Adrenal gland (tissue), 12 donors: Measurements from ENCODE around the gene TBXAS1. TPM values are rescaled to one million over a fixed set of nuclear protein-coding genes. Genes with fewer than 3 reads are reported as not detected.

Experiments
- DNase-seq, 7 donors: peaks; one replicate each; pipeline ENCODE4 v3.0.0-alpha.2; 2019 to 2020
- H3K27ac ChIP-seq, 5 donors: fragments of 200-600 bp; sonication (generic) in 4 of 5; 1 replicate in 3 of 5; 2 replicates in 2 of 5; pipeline versions ENCODE4 v1.5.1 to v1.8.0; 2016 to 2020; ENCODE audit warnings: mild to moderate bottlenecking in 1 of 5
- H3K27me3 ChIP-seq: fragments of 200-600 bp; 2 replicates; pipeline ENCODE4 v1.8.0; 2021
- H3K36me3 ChIP-seq, 2 donors: fragments of 200-600 bp; replicated peaks in 1 of 2; 1 replicate in 1 of 2; 2 replicates in 1 of 2; pipeline versions ENCODE4 v1.5.1 to v1.8.0; 2018 to 2022
- H3K4me1 ChIP-seq, 2 donors: fragments of 200-600 bp; replicated peaks in 1 of 2; 1 replicate in 1 of 2; 2 replicates in 1 of 2; pipeline versions ENCODE4 v1.5.1 to v1.8.0; 2018 to 2021
- H3K4me3 ChIP-seq, 4 donors: fragments of 200-600 bp; sonication (generic) in 3 of 4; one replicate each; pipeline ENCODE4 v1.5.1; 2016 to 2018
- H3K9me3 ChIP-seq, 3 donors: fragments of 200-600 bp; sonication (generic) in 1 of 3; replicated peaks in 1 of 3; 1 replicate in 2 of 3; 2 replicates in 1 of 3; pipeline versions ENCODE4 v1.5.1 to v1.8.0; 2016 to 2021
- POLR2A ChIP-seq, 2 donors: fragments of 450-650 bp; IDR thresholded peaks; one replicate each; pipeline ENCODE4 v1.6.1; 2017; ENCODE audit warnings: antibody characterized with exemption in 2 of 2, mild to moderate bottlenecking in 2 of 2, moderate library complexity in 1 of 2
- WGBS, 4 donors: extraction: QIAGEN DNeasy Blood & Tissue Kit in 2 of 4; methylation state at CpG; one replicate each; pipeline versions ENCODE4 v1.1.5 to v1.1.7; 2013 to 2017; 5-methylcytosine and 5-hydroxymethylcytosine counted together
- intact Hi-C, 2 donors: fragments of 100-400 bp; cut with DNase I; formaldehyde crosslinking; loops; one replicate each; pipeline versions ENCODE4 v1.14.1 to v1.15.0; 2022 to 2023
- polyA plus RNA-seq, 3 donors: library from polyadenylated mRNA; stranded (reverse); fragments of 200-250 nt in 2 of 3; fragments of 350-450 nt in 1 of 3; fragmentation: Illumina TruSeq in 1 of 3; extraction: RNeasy Lipid Tissue Mini Kit (QIAGEN cat#74804) in 1 of 3; gene quantifications; one replicate each; pipeline ENCODE4 v1.2.3, GENCODE V29; 2013 to 2014
- total RNA-seq, 9 donors: library from RNA; depleted of rRNA in 4 of 9; stranded (reverse); fragments of >200 nt in 4 of 9; fragments of 120-200 nt in 1 of 9; fragmentation: NEBNext Ultra II Directional in 1 of 9; extraction: Animal tissue kit (Norgen Biotek cat#: 25700) in 1 of 9; gene quantifications; one replicate each; pipeline versions ENCODE4 v1.1.0 to v1.2.4, GENCODE V29; 2013 to 2023
- TF ChIP-seq, protein P1 (sequence below), 6 experiments: fragments of 450-650 bp in 4 of 6; fragments of 200-600 bp in 2 of 6; sonication (generic) in 1 of 6; IDR thresholded peaks; 1 replicate in 5 of 6; 2 replicates in 1 of 6; pipeline versions ENCODE4 v1.5.1 to v1.8.0; 2016 to 2021; ENCODE audit warnings: antibody characterized with exemption in 6 of 6, mild to moderate bottlenecking in 2 of 6, moderate library complexity in 1 of 6
- donor health status: healthy with polysubstance abuse.
- donor health status: Bipolar disorder and iron deficiency.
- donor health status: DM: yes; HTN: yes; CAD: no.
- donor health status: DM: no; HTN: no; CAD: no.
- donor health status: DM: no; HTN: no; CAD: no.
- donor health status: DM: yes; HTN: yes; CAD: no.

Gene TBXAS1
- total and polyA plus RNA-seq, 12 donors = 9.0 to 87.0 (median 27.3) TPM

DNA sequence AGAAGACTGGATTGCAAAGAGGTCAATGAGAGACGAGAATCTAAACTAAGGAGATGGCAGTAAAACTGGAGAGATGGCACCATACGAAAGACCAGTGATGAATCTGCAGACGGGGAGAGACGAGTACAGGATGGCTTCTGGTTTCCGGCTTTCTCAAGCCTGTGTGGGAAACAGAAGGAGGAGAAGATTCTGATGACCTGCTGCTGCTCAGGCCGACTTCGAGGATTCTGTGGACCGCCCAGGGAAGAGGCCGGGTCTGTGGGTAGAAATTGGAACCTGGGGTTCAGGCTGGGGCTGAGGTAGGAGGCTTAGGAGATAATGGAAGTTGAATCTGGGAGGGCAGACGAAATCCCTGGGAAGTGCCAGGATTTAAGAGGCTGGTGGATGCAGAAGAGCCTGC, 185.1 kb downstream of the TBXAS1 start:
- Histone ChIP-seq H3K27me3 (no peaks in the 10 kb centered on the region), H3K9me3 (no peaks in the 10 kb centered on the region), H3K4me1 (no peaks in the 10 kb centered on the region), H3K36me3 (no peaks in the 10 kb centered on the region), H3K4me3 (no peak overlapping the region), H3K27ac (no peak overlapping the region)
- no peak for TF ChIP-seq POLR2A (IDR thresholded peaks at IDR 0.05)
- TF ChIP-seq, protein P1, sequence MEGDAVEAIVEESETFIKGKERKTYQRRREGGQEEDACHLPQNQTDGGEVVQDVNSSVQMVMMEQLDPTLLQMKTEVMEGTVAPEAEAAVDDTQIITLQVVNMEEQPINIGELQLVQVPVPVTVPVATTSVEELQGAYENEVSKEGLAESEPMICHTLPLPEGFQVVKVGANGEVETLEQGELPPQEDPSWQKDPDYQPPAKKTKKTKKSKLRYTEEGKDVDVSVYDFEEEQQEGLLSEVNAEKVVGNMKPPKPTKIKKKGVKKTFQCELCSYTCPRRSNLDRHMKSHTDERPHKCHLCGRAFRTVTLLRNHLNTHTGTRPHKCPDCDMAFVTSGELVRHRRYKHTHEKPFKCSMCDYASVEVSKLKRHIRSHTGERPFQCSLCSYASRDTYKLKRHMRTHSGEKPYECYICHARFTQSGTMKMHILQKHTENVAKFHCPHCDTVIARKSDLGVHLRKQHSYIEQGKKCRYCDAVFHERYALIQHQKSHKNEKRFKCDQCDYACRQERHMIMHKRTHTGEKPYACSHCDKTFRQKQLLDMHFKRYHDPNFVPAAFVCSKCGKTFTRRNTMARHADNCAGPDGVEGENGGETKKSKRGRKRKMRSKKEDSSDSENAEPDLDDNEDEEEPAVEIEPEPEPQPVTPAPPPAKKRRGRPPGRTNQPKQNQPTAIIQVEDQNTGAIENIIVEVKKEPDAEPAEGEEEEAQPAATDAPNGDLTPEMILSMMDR (IDR thresholded peaks at IDR 0.05) = no peak
- no peak for DNase-seq
- intact Hi-C loops = no loop called here
- WGBS, 4 donors = 90 to 95% (median 93%) methylated on average over 10 of the region's 10 CpGs

DNA sequence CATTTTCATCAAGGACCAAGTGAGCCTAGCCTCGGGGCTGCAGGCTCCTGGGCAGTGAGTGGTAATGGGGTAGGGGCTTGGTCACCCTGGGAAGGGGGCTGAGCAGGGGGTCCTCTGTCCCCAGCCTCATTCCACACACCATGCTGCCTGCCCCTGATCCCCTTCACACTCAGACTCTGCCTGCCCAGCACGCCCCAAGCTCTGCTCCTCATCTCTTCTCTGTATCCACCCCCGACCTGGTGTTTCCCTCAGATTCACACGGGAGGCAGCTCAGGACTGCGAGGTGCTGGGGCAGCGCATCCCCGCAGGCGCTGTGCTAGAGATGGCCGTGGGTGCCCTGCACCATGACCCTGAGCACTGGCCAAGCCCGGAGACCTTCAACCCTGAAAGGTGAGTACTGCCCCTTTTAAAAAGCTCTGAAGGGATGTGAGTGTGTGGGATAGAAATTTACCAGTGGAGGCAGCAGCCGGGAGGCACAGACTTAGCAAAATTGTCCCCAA, 186.5 kb downstream of the TBXAS1 start:
- Histone ChIP-seq H3K4me1 (no peaks in the 10 kb centered on the region), H3K27ac (no peak overlapping the region), H3K27me3 (no peaks in the 10 kb centered on the region), H3K9me3 (no peaks in the 10 kb centered on the region), H3K36me3 (no peaks in the 10 kb centered on the region), H3K4me3 (no peak overlapping the region)
- TF ChIP-seq POLR2A (IDR thresholded peaks at IDR 0.05) = no peak
- TF ChIP-seq, protein P1 (IDR thresholded peaks at IDR 0.05) = no peak
- WGBS, 4 donors = 80 to 88% (median 84%) methylated on average over 11 of the region's 11 CpGs
- intact Hi-C loops = no loop called here
- DNase-seq = no peak

DNA sequence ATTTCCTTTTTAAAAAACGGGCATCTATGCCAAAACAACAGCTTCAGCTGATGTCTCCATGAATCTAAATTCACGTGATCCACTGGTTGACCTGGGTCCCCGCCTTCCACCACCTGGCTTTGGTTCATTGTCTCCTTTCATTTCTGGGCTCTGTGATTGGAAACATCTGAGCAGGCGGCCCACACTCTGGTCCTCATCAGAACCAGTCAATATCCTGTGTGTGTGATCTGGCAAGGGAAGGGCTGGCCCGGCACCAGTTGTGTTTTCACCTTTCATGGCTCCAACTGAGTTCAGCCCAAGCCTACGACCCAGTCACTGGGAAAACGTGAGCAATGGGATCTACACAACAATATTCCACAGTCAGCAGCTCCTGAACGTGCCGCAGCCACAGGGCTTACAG, 187.5 kb downstream of the TBXAS1 start:
- Histone ChIP-seq H3K9me3 (no peaks in the 10 kb centered on the region), H3K4me3 (no peak overlapping the region)
- no peak for DNase-seq

DNA sequence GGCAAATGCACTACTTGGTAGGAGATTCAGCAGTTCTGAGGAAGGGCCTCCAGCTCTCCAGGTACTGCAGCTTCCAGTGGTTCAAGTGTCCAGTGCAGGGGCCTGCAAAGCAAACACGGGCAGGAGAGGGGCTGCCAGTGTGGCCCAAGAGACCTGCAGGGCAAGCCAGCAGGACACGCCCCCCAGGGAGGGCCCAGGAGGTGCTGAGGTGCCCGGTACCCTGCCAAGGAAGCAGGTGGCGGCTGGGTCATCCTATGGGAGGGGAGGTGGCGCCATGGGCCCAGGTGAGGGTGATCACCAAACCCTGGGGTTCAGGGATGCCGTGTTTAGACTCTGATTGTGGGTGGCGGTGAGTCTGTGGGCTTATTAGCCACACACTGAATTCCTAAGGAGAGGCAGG, 188.0 kb downstream of the TBXAS1 start:
- H3K27me3 ChIP-seq = no peaks in the 10 kb centered on the region
- no peak for TF ChIP-seq POLR2A (IDR thresholded peaks at IDR 0.05)
- TF ChIP-seq, protein P1 (IDR thresholded peaks at IDR 0.05) = no peak
- WGBS, 4 donors = 71 to 91% (median 85%) methylated on average over 4 to 7 of the region's 7 CpGs
- no peaks in the 10 kb centered on the region for H3K36me3 ChIP-seq
- H3K27ac ChIP-seq = no peak overlapping the region
- intact Hi-C loops = no loop called here
- no peaks in the 10 kb centered on the region for H3K4me1 ChIP-seq
- no peak for DNase-seq
- no peak overlapping the region for H3K4me3 ChIP-seq
- no peaks in the 10 kb centered on the region for H3K9me3 ChIP-seq

More for the DNA sequence above, 187.5 kb downstream of the TBXAS1 start:
- intact Hi-C loops = no loop called here
- Histone ChIP-seq H3K36me3 (no peaks in the 10 kb centered on the region), H3K27ac (no peak overlapping the region), H3K27me3 (no peaks in the 10 kb centered on the region), H3K4me1 (no peaks in the 10 kb centered on the region)
- TF ChIP-seq POLR2A (IDR thresholded peaks at IDR 0.05) = no peak
- TF ChIP-seq, protein P1 (IDR thresholded peaks at IDR 0.05) = no peak
- 89 to 94% (median 91%) methylated on average over 8 to 9 of the region's 9 CpGs for WGBS, 4 donors
